Body of pancreas (tissue), 4 donors: ENCODE measurements around the gene OLAH. TPM values are rescaled to one million over a fixed set of nuclear protein-coding genes. Genes with fewer than 3 reads are reported as not detected.

Experiments
- ATAC-seq: fragments of 150-250 bp; one replicate; pipeline ENCODE4 v1.9.1; 2016
- DNase-seq, 4 donors: peaks; one replicate each; pipeline ENCODE4 v3.0.0-alpha.2; 2019
- H3K27ac ChIP-seq, 4 donors: fragments of 200-600 bp; sonication (generic); 1 replicate in 3 of 4; 2 replicates in 1 of 4; pipeline versions ENCODE4 v1.5.1 to v1.6.1; 2016 to 2019; ENCODE audit warnings: mild to moderate bottlenecking in 1 of 4, mixed read lengths in 1 of 4, moderate library complexity in 1 of 4
- H3K27me3 ChIP-seq, 2 donors: fragments of 200-600 bp; sonication (generic); one replicate each; pipeline ENCODE4 v1.6.0; 2016; ENCODE audit warnings: mild to moderate bottlenecking in 1 of 2
- H3K36me3 ChIP-seq, 2 donors: fragments of 200-600 bp; sonication (generic); replicated peaks in 1 of 2; 2 replicates each; pipeline ENCODE4 v1.5.1; 2016; ENCODE audit warnings: low read depth in 2 of 2; ENCODE audit not compliant: insufficient read depth in 1 of 2
- H3K4me1 ChIP-seq: fragments of 200-600 bp; sonication (generic); one replicate; pipeline ENCODE4 v1.6.0; 2016
- H3K4me3 ChIP-seq, 2 donors: fragments of 200-600 bp; sonication (generic); 1 replicate in 1 of 2; 2 replicates in 1 of 2; pipeline ENCODE4 v1.5.1; 2016 to 2019
- H3K9me3 ChIP-seq, 3 donors: fragments of 200-600 bp; sonication (generic); 1 replicate in 2 of 3; 2 replicates in 1 of 3; pipeline ENCODE4 v1.5.1; 2016
- POLR2A ChIP-seq, 3 donors: fragments of 450-650 bp; IDR thresholded peaks; one replicate each; pipeline ENCODE4 v1.6.1; 2016; ENCODE audit warnings: antibody characterized with exemption in 3 of 3, mild to moderate bottlenecking in 2 of 3
- WGBS, 2 donors: methylation state at CpG; one replicate each; pipeline ENCODE4 v1.1.5; 2017; 5-methylcytosine and 5-hydroxymethylcytosine counted together
- intact Hi-C: fragments of 100-400 bp; cut with DNase I; formaldehyde crosslinking; loops from one replicate; pipeline ENCODE4 v1.15.1; 2023
- total RNA-seq, 2 donors: library from RNA; depleted of rRNA; stranded (reverse); fragments of >200 nt; gene quantifications; one replicate each; pipeline ENCODE4 v1.1.0, GENCODE V29; 2016
- TF ChIP-seq, protein P1 (sequence below), 7 experiments: fragments of 450-650 bp in 4 of 7; fragments of 200-600 bp in 3 of 7; sonication (generic) in 3 of 7; IDR thresholded peaks; one replicate each; pipeline ENCODE4 v1.5.1; 2016 to 2019; ENCODE audit warnings: antibody characterized with exemption in 7 of 7

Gene OLAH
- total RNA-seq, 2 donors from 2014 or later = not detected

DNA sequence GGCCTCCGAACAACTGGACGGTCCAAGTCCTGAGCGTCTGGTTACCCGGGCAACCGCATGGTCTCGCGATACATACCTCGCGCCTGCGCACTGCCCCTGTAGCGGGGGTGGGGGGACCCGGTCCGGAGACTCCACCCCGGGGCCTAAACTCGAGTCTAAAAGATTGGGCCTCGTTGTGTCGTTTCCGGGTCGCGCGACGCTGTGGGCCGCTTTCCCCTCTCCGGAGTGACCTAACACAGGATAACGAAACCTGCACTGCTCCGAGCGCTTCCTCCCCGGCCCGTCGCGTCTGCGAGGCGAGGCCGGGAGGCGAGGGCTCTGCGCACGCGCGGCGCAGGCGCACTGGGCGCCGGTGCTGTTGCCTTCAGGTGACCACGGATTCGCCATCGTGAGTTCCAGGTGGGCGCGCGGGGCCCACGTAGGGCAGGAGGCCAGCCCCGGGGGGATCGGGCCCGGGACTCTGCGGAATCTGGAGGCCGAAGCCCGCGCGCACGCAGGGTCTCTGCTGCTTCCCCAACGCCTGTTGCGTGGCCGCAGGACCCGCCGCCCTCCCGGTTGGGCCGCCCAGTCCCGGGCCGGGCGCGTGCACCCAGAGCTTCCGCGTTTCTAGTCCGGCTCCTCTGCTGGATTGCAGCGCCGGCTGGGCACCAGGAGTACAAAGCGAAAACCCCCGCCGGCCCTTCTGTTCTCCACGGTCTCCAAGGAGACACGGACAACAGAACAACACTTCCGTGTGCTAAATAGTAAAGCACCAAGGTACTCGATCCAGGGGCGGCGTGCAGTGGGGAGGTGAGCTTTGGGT, 53.5 kb downstream of the OLAH start, which contains the start of gene RPP38:
TSS of gene RPP38 (plus strand) at position 345 of the 802 bp plus-strand sequence. CDS start 5,960 bp downstream, outside the sequence.
- Histone ChIP-seq H3K27me3 (no peaks in the 10 kb centered on the region), H3K4me3 (peak within 1 kb of the TSS; percentile 33 to 79), H3K9me3 (no peaks in the 10 kb centered on the region), H3K4me1 (peaks cover 30% of the 10 kb centered on the region), H3K27ac (peak within 1 kb of the TSS; percentile 93 to 98 (median 98)), H3K36me3 (peaks cover 0 to under 1% of the 10 kb centered on the region in 2 donors)
- DNase-seq = peak; percentile 97 to 99 (median 98)
- intact Hi-C loops = no loop called here
- peak; percentile 95 for ATAC-seq
- TF ChIP-seq POLR2A (IDR thresholded peaks at IDR 0.05) = peak; percentile 72 to 89 (median 85)
- TF ChIP-seq, protein P1, sequence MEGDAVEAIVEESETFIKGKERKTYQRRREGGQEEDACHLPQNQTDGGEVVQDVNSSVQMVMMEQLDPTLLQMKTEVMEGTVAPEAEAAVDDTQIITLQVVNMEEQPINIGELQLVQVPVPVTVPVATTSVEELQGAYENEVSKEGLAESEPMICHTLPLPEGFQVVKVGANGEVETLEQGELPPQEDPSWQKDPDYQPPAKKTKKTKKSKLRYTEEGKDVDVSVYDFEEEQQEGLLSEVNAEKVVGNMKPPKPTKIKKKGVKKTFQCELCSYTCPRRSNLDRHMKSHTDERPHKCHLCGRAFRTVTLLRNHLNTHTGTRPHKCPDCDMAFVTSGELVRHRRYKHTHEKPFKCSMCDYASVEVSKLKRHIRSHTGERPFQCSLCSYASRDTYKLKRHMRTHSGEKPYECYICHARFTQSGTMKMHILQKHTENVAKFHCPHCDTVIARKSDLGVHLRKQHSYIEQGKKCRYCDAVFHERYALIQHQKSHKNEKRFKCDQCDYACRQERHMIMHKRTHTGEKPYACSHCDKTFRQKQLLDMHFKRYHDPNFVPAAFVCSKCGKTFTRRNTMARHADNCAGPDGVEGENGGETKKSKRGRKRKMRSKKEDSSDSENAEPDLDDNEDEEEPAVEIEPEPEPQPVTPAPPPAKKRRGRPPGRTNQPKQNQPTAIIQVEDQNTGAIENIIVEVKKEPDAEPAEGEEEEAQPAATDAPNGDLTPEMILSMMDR (IDR thresholded peaks at IDR 0.05) = no peak
- WGBS, 2 donors = 0% methylated on average over 2 to 77 of the region's 84 CpGs

DNA sequence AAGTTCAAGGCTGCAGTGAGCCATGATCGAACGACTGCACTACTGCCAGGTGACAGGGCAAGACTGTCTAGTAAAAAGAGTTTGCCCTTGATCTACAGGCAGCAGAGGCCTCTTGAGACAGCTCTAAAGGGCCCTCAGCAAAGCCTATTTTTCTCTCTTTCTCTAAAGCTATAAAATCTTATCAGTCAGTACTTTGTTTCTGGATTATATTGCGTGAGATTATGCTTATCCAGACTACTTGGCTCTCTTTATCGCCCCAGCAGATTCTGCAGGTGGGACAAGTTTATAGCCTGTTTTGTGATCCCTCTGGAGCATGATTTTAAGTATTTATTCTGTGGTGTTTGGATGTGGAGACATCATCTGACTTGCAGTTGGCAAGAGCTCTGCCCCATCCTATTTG, 56.1 kb downstream of the OLAH start:
- intact Hi-C loops = no loop called here

DNA sequence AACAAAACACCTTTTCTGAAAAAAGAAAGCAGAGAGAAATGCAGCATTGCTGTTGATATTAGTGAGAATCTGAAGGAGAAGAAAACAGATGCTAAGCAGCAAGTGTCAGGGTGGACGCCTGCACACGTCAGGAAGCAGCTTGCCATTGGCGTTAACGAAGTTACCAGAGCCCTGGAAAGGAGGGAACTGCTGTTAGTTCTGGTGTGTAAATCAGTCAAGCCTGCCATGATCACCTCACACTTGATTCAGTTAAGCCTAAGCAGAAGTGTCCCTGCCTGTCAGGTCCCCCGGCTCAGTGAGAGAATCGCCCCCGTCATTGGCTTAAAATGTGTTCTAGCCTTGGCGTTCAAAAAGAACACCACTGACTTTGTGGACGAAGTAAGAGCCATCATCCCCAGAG, 59.8 kb downstream of the OLAH start:
- intact Hi-C loops = no loop called here
- ATAC-seq (no peak), DNase-seq (no peak)
- TF ChIP-seq POLR2A (IDR thresholded peaks at IDR 0.05) = no peak
- TF ChIP-seq, protein P1 (IDR thresholded peaks at IDR 0.05) = no peak
- peaks cover 19% of the 10 kb centered on the region for H3K4me1 ChIP-seq
- H3K36me3 ChIP-seq = peaks cover 0 to 17% of the 10 kb centered on the region in 2 donors
- no peak overlapping the region for H3K4me3 ChIP-seq
- 88 to 90% methylated on average over 5 to 9 of the region's 9 CpGs for WGBS, 2 donors
- H3K27ac ChIP-seq = no peak overlapping the region
- no peaks in the 10 kb centered on the region for H3K9me3 ChIP-seq
- H3K27me3 ChIP-seq = no peaks in the 10 kb centered on the region

More for the DNA sequence above, 56.1 kb downstream of the OLAH start:
- Histone ChIP-seq H3K27me3 (no peaks in the 10 kb centered on the region), H3K36me3 (peaks cover 0 to 16% of the 10 kb centered on the region in 2 donors), H3K4me1 (peaks cover 30% of the 10 kb centered on the region), H3K27ac (no peak overlapping the region), H3K9me3 (no peaks in the 10 kb centered on the region), H3K4me3 (no peak overlapping the region)
- DNase-seq (no peak), ATAC-seq (no peak)
- 36 to 40% methylated on average over 4 of the region's 4 CpGs for WGBS, 2 donors
- TF ChIP-seq, protein P1 (IDR thresholded peaks at IDR 0.05) = no peak
- TF ChIP-seq POLR2A (IDR thresholded peaks at IDR 0.05) = no peak

DNA sequence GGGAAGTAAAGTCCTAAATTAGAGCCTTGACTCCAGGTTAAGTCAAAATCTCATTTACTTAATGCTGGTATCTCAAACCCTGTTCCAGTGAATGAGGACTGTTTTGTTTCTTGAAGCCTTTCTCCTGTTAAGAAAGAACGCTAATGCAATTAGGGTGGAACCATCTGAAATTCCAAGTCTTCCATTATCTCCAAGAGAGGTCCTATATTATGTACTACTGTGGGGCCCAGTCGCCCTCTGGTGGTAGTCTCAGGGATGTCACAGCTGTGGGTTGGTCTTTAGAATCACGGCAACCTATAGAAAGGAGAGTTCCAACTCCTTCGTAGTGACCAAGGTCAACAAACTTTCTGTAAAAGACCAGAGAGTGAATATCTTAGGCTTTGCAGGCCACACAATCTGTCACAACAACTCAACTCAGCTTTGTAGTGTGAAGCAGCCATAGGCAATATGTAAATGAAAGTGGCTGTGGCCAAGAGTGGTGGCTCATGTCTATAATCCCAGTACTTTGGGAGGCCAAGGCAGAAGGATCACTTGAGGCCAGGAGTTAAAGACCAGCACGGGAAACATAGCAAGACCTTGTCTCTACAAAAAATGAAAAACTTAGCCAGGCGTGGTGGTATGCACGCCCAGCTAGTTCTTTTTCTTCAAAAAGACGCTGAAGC, 62.7 kb downstream of the OLAH start:
- Histone ChIP-seq H3K27me3 (no peaks in the 10 kb centered on the region), H3K4me1 (no peaks in the 10 kb centered on the region), H3K4me3 (no peak overlapping the region), H3K27ac (no peak overlapping the region), H3K9me3 (no peaks in the 10 kb centered on the region), H3K36me3 (peaks cover 0 to 17% of the 10 kb centered on the region in 2 donors)
- ATAC-seq (peak; percentile 81), DNase-seq (peak; percentile 72 to 83 (median 74))
- TF ChIP-seq, protein P1 (IDR thresholded peaks at IDR 0.05) = peak; percentile 57 to 85 (median 79)
- TF ChIP-seq POLR2A (IDR thresholded peaks at IDR 0.05) = no peak
- intact Hi-C loops = no loop called here
- WGBS, 2 donors = 50 to 66% methylated on average over 5 to 8 of the region's 8 CpGs
